GM21717 (cell line): ENCODE data around the gene HSPH1.
"Not testable (repeated sequence)": the region's sequence is repeated elsewhere in the genome, so short reads cannot be mapped to it uniquely, and the experiment has no call there.

Source experiments
- ATAC-seq: cut with Tn5 transposase; IDR thresholded peaks from one replicate; pipeline ENCODE4 v1.9.1; 2021; ENCODE audit warnings: mild to moderate bottlenecking, moderate library complexity; ENCODE audit not compliant: unreplicated experiment

The HSPH1 gene

DNA sequence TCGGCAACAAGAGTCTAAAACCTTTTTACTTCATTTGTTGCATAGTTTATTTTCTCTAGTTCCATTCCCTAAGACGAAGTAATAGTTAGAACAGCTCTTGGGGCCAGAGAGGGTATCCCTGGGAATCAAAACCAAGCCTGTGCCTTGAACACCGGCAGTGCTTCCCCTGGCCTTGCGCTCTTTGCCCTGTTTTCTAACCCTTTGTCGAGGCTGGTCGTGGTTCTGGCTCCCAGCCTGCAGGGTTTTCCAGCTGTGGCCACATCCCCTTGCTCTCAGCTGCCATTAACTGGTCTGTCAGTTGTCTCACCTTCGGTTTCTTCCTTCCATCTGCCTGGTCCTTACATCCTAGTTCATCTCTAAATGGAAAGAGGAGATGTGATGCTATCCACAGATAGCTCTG lies 61.0 kb downstream of the HSPH1 start:
- ATAC-seq: no peak

DNA sequence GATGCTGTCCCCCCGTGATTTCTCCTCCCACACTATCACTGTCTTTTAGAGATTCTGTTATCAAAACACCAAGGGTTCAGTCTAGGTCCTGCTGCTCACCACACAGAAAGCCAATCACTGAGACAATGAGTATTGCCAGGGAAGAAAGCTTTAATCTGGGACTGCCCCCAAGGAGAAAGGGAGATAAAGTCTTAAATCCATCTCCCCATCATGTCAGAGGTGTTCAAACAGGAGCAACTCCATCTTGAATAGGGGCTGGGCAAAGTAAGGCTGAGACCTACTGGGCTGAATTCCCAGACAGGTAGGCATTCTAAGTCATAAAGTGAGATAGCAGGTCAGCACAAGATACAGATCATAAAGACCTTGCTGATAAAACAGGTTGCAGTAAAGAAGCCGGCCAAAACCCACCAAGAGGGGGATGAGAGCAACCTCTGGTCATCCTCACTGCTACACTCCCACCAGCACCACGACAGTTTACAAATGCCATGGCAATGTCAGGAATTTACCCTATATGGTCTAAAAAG lies 63.7 kb downstream of the HSPH1 start:
- ATAC-seq: not testable (repeated sequence)

DNA sequence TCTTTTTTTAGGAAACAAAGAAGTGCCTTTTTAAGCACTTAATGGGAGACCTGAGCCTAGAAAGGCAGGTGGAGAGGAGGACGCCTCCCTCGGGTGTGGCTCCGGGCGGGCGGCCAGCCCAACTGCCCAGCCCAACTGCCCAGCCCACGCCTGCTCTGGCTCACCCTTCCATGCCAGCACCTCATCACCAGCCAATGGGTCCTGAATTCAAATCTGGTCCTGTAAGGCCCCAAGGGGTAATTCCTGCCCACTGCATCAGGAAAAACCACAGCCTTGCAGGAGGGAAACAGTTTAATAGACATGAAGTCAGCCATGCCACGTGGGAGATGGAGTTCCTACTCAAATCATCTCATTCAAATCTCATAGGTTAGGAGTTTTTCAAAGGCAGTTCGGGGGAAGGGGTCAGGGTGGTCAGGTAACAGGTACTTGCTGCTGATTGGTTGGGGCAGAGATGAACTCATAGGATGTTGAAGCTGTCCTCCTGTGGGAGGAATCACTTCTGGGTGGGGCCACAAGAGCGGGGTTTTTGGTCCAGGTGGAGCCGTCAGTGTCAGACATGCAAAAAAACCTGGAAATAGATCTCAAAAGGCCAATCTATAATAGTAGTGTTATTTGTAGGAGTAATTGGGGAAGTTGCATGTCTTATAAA lies 64.9 kb downstream of the HSPH1 start:
- ATAC-seq: no peak

DNA sequence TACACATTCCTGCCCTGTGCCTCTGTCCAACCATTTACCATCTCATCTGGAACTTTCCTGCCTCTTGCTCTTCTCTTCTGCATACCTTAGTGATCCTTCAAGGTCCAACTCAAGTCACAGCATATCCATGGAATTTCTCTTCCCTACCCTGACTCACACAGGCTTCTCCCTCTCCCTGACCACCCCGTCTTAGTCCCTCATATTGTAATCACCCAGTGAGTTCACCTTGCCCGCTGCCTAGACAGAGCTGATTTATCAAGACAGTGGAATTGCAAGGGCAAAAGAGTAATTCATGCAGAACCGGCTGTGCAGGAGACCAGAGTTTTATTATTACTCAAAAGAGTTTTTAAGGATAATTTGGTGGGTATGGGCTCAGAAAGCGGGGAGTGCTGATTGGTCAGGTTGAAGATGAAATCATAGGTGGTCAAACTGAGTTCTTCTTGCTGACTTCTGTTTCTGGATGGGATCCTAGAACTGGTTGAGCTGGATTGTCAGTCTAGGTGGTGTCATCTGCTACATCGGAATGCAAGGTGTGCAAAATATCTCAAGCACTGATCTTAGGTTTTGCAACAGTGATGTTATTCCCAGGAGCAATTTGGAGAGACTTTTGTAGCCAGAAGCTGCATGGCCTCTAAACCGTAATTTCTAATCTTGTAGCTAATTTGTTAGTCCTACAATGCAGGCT lies 67.2 kb downstream of the HSPH1 start:
- ATAC-seq: no peak

DNA sequence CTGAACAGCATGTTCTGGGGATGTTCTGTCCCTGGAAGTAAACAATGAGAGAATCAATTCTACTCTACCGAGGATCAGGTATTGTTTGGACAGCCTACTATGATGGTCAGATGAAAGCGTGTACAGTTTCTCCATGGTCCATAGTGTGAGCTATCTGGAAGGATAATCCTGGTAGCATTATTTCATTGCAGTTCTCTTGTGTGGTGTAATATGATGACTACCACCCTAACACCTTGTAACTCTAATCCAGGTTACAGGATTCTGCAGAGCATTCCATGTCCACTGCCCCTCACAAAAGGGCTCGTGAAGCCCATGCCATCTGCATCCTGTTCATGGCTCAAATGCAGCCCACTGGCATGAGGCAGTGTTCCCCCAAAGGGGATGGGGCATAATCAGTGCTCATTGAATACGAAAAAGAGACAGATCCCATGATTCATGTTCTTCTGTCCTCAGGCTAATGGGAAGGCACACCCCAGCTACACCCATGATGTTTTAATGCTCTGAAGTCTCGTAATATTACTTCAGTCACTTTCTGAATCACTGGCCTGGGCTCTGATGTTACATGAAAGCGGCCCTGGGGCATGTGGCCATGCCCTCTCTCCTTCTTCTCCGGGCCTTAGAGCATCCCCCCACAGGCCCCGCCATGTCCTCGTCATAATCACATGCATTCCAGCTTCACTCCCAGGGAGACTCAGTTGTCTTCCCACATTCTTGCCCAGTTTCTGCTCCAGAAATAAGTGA lies 68.4 kb downstream of the HSPH1 start:
- ATAC-seq: no peak

DNA sequence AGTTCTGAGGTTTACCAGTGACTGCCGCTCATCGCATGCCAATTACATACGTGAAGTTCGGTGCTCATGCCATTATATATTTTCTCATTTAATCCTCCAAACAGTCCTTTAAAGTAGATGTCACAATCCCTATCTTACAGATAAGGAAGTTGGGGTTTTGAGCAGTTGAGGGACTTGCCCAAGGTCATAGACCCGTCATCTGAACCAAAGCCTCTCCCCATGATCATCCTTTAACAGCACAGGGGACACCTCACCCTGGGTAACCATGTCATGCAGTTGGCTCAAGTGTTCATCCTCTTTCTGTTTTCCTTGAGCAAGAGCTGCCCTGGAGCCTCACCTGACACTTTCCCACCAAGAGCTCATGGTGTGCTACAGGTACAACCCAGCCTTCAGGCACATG lies 69.1 kb downstream of the HSPH1 start:
- no peak for ATAC-seq

DNA sequence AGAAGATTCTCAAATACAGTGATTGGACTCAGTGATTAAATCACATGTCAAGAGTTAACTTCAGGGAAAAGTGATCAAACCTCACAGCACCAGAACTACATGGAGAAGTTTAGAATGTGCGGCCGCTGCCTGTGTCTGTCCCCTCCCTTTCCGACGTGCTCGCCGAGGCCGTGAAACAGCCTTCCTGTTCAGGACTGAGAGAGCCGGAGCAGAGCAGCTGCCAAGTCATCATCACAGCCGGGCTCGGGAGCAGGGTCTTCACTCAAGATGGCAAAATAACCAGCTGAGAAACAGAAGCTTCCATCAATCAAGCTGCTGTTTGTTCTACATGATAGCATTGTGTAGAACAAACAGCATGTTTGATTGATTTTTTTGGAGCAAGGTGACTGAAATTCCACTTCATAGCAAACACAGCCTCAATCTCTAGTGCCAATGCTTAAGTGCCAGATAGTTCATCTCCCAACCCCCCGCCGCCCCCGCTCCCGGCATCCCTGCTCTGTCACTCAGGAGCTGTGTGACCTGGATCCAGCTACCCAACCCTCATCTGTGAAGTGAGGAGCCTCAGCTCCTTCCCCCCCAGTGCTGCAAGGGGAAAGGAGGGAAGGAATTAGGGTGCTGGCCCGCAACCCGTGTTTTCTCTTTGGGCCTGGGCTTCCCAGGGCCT lies 70.6 kb downstream of the HSPH1 start:
- ATAC-seq: no peak

DNA sequence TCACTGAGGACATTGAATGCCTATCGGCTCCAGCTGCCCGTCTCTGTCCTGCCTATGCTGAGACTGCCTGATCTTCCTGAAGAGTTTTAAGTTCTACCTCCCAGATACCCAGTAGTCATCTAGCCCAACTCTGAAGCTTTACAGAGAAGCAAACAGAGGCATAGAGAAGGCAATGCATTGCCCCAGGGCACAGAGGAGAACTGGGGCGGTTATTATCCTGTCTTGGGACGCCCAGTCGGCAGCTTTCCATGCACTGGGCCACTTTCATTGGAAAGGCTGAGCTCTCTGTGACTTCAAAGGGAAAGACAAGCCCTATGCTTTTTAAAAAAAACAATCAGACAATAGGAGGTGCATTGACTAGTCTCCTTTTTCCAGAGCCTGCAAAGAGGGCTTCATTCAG lies 71.6 kb downstream of the HSPH1 start:
- no peak for ATAC-seq

DNA sequence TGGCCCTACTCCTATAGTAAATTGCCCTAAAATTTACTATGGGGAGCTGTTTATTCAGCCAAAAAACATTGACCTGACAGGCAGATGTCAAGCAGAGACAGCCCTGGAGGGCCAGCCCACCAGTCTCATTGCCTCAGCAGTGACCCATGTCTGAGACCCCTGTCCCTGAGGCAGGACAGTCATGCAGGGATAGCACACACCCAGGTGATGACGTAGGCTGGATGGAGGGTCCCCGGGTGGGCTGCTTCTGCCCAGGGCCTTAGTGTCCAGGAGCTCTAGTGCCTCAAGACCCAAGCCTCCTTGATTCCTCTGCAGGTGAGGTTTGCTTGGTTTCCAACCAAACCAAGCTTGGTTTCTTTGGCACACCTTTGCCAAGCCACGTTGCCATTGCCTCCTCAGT lies 72.1 kb downstream of the HSPH1 start:
- no peak for ATAC-seq

DNA sequence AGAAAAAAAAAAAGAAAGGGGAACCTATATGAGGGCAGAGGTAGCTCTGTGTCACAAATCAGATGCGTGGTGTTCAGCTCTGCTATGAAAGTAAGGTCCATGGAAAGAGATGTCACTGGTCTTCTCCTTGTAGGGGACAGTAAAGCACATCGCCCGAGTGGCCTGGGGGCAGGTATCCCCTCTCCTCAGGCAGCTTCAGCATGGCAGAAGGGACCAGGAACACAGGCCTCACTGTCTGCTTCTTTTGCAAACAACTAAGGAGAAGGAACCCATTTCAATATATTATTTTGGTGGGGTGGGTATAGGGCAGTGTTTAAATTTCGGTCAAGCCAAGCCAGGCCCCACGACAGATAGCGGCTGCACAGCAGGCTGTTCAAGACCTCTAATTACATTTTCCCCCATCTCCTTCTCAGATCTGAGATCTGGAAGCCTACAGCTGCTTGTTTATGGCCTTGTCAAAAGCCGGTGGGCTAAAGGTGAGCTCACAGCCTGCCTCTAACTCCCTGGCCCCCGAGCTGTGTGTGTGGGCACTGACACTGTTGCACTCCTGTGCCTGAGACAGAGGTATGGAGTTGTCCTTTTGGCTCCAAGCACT lies 72.8 kb downstream of the HSPH1 start:
- no peak for ATAC-seq
